Subcutaneous adipose tissue (tissue), 4 donors: Measurements from ENCODE around the gene NELL1. TPM values are rescaled to one million over a fixed set of nuclear protein-coding genes. Genes with fewer than 3 reads are reported as not detected.

ENCODE experiments used
- total RNA-seq, 4 donors: library from RNA; depleted of rRNA; stranded (reverse); fragments of >200 nt; gene quantifications; one replicate each; pipeline ENCODE4 v1.1.0, GENCODE V29; 2016
- TF ChIP-seq, protein P1 (sequence below): fragments of 450-650 bp; IDR thresholded peaks from one replicate; pipeline ENCODE4 v1.5.1; 2016; ENCODE audit warnings: low read depth, mild to moderate bottlenecking, control low read depth, antibody characterized with exemption, moderate library complexity

Gene NELL1
- total RNA-seq, 4 donors from 2014 or later: not detected

DNA sequence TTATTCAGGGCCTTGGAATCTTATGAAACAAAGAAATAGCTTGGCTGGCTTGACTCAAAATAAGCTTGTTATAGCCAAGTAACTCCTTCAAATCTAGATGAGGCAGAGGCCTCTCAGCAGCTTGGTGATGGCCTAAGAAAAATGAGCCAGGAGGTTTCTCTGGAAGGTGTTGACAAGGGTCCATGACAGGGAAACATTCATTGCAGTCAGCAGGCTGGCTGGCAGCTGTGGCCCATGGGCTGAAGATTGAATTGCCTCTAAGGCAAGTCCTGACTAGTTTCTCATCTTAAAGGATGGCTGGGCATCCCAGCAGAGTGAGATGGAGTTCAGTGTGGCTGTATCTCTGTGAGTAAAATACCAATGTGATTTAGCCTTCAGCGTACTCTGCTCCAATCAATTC lies 441.0 kb downstream of the NELL1 start:
- TF ChIP-seq, protein P1, sequence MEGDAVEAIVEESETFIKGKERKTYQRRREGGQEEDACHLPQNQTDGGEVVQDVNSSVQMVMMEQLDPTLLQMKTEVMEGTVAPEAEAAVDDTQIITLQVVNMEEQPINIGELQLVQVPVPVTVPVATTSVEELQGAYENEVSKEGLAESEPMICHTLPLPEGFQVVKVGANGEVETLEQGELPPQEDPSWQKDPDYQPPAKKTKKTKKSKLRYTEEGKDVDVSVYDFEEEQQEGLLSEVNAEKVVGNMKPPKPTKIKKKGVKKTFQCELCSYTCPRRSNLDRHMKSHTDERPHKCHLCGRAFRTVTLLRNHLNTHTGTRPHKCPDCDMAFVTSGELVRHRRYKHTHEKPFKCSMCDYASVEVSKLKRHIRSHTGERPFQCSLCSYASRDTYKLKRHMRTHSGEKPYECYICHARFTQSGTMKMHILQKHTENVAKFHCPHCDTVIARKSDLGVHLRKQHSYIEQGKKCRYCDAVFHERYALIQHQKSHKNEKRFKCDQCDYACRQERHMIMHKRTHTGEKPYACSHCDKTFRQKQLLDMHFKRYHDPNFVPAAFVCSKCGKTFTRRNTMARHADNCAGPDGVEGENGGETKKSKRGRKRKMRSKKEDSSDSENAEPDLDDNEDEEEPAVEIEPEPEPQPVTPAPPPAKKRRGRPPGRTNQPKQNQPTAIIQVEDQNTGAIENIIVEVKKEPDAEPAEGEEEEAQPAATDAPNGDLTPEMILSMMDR: no peak

DNA sequence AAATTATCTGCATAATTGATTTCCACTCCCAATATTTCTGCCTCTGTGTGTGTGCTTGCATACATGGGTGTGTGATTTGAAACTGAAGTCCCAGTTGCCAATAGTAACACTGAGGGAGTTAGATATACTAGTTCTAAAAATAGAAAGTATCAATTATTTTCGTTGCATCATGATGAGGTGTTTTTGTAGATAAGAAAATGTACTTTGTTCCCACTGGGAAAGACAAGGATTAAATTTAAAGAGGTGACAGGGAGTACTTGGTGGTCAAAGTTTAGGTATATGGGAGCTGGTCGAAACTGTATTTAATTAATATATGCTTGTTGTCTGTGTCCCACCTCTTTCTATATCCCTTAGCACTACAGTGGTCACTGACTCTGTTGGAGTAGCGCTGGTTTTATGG lies 444.5 kb downstream of the NELL1 start:
- TF ChIP-seq, protein P1: no peak

DNA sequence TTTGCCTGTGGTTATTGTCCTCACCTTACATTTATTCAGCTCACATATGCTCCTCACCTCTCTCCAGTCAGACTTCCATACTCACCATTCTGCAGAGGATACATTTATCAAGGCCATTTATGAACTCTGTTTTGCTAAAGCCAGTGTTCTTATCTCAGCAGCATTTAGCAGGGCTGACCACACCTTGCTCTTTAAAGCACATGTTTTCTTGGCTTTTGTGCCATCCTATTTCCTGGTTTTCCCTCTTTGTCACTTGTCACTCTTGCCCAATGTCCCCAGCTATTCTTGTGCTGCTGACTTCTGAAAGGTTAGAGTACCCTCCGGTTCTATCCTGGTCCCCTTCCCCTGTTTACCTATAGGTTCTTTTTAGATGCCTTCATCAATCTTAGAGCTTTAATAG lies 446.6 kb downstream of the NELL1 start:
- TF ChIP-seq, protein P1: no peak

DNA sequence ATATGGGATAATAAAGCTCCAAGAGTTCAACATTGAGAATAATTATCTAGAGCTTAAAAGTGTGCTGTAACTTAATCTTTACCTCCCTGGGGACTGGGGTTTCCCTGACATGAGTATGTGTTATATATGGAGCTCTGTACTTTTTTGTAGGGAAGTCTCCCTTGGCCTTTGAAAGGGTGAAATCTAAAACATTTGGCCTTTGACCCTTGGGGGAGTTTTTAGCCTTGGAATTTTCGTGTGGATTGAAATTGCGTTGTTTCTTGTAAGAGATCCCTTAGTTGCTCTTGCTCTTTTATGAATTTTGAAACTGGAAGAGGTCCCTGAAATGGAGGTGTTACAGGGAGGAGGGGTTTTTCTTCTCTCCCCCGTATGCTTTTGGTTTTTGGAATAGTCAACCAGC lies 450.0 kb downstream of the NELL1 start:
- TF ChIP-seq, protein P1: no peak

DNA sequence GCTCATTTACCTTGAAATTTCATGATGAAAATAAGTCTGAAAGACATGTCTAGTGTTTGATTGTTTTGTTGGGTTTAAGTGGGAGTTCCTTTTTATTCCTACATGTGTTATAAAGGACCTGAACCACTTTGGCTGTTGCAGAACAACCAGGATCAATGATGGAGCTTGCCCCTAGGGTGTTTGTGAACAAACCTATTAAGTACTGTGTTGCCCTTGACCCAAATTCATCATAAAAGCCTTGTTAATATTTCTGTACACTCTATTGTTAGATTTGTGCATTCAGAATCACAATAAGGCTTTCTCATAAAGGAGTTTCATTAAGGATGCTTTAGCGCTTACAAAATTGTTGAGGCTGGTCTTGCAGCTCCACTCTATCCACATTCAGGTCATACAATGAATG lies 452.6 kb downstream of the NELL1 start:
- TF ChIP-seq, protein P1: no peak

DNA sequence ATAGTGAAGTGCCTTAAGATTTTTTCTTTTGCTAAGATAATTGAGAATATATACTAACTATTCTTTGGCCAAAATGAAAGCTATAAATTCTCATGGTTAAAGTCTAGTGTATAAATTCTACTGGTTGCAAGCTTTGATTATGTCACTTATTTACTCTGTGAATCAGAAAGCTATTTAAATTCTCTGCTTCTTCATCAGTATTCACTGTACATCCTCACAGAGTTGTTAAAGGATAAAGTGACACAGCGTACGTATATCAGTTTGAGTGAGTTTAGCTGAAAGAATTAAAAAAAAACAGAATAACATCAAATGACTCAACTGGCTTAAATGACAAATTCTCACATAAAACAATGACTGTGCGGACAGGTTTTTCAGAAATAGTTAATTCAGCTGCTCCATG lies 453.1 kb downstream of the NELL1 start:
- TF ChIP-seq, protein P1: no peak

DNA sequence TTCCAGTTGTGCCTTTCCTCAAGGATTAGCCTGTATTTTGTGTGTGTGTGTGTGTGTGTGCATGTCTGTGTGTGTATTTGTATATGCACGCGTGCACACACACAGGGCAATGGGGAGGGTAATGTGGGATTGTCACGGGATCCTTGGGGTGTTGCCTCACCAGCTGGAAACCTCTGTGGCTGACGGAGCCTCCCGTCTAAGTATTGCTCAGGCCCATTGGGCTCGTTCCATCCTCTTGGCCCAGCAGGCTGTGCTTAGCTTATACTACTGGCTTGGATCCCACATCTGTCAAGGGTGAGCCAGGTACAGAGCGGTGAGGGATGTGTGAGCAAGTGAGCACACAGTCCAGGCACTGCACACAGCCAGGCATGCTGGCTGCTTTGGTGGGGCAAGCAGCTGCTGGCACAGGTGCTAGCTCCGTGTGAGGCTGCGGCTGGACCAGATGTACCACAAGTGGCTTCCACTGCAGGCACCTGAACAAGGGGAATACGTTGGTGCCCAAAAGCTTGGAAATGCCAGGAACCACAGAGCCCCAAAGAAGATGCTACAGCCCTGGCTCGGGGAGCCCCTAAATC lies 462.8 kb downstream of the NELL1 start:
- TF ChIP-seq, protein P1: no peak
